ENCODE measurements around the gene SLC7A14. TPM values are rescaled to one million over a fixed set of nuclear protein-coding genes. Genes with fewer than 3 reads are reported as not detected.

Gene SLC7A14
- total RNA-seq, 2 experiments from 2014 or later, result not detected

- BruUV-seq (replicated peaks), result no TSS peak
- H3K36me3 ChIP-seq (ENCODE audit: insufficient read depth, low read length), result no peaks in the 10 kb centered on the region
- intact Hi-C loops (cut with micrococcal nuclease; ENCODE audit: unreplicated experiment), result no loop called here
- no peaks in the 10 kb centered on the region for H3K4me1 ChIP-seq (ENCODE audit: insufficient read depth, low read length, poor library complexity, severe bottlenecking)
- H3K9me3 ChIP-seq (ENCODE audit: low read length), result no peaks in the 10 kb centered on the region
- H3K79me2 ChIP-seq (ENCODE audit: insufficient read depth, low read depth, low read length), result no peaks in the 10 kb centered on the region
- H3K9me2 ChIP-seq (ENCODE audit: insufficient read depth, low read length), result no peaks in the 10 kb centered on the region
- CTCF ChIA-PET (ENCODE audit: unreplicated experiment), result no interaction called here
- TF ChIP-seq, protein P1, sequence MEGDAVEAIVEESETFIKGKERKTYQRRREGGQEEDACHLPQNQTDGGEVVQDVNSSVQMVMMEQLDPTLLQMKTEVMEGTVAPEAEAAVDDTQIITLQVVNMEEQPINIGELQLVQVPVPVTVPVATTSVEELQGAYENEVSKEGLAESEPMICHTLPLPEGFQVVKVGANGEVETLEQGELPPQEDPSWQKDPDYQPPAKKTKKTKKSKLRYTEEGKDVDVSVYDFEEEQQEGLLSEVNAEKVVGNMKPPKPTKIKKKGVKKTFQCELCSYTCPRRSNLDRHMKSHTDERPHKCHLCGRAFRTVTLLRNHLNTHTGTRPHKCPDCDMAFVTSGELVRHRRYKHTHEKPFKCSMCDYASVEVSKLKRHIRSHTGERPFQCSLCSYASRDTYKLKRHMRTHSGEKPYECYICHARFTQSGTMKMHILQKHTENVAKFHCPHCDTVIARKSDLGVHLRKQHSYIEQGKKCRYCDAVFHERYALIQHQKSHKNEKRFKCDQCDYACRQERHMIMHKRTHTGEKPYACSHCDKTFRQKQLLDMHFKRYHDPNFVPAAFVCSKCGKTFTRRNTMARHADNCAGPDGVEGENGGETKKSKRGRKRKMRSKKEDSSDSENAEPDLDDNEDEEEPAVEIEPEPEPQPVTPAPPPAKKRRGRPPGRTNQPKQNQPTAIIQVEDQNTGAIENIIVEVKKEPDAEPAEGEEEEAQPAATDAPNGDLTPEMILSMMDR (conservative IDR thresholded peaks at IDR 0.05; ENCODE audit: low read length), result no peak
- TF ChIP-seq EZH2phosphoT487 (IDR thresholded peaks at IDR 0.05; ENCODE audit: borderline replicate concordance, low read depth, low read length), result no peak
- DNase-seq (ENCODE audit: low spot score), result no peak
- no peak overlapping the region for H2AFZ ChIP-seq (ENCODE audit: low read length)
- POLR2A ChIA-PET, result no interaction called here
- no peak overlapping the region for H3K27ac ChIP-seq (ENCODE audit: low read depth, low read length, poor library complexity, severe bottlenecking)
- no peaks in the 10 kb centered on the region for H4K20me1 ChIP-seq (ENCODE audit: insufficient read depth, low read length)
- no peak overlapping the region for H3K4me2 ChIP-seq (ENCODE audit: low read length)
- H3K4me3 ChIP-seq (ENCODE audit: low read depth, low read length, poor library complexity, severe bottlenecking), result no peak overlapping the region
Observed at GRCh38 chr3:170420307-170420821, 165.5 kb downstream of the SLC7A14 start.

DNA sequence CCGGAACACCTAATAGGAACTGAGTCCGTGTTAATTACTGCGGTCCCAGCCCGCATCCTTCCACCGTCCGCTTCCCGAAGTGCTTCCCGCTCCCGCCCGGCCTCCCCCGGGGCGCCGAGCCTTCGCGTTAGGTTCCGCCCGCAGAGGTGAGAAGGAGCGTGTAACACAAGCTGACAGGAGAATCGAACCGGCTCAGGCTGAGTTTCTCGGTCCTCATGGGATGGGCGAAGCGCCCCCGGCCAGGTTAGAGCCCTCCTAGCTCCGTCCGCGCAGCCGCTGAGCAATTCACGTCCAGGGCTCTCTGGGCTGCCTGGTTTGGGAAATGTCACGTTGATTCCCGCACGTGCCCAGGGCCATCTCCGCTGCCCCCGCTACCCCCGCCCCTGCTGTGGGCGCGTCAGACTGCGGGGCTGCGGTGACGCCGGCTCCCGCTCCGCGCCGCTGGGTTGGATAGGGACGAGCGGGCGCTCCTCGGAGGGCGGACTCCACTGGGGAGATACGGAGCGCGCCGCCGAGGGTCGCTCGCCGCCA, 166.3 kb downstream of the SLC7A14 start:
- no peak overlapping the region for H3K4me3 ChIP-seq (ENCODE audit: low read depth, low read length, poor library complexity, severe bottlenecking)
- H3K36me3 ChIP-seq (ENCODE audit: insufficient read depth, low read length), result no peaks in the 10 kb centered on the region
- H3K4me2 ChIP-seq (ENCODE audit: low read length), result no peak overlapping the region
- H3K27ac ChIP-seq (ENCODE audit: low read depth, low read length, poor library complexity, severe bottlenecking), result no peak overlapping the region
- ChIA-PET POLR2A (no interaction called here), CTCF (ENCODE audit: unreplicated experiment) (no interaction called here)
- no peak for DNase-seq (ENCODE audit: low spot score)
- no peaks in the 10 kb centered on the region for H4K20me1 ChIP-seq (ENCODE audit: insufficient read depth, low read length)
- TF ChIP-seq EZH2phosphoT487 (IDR thresholded peaks at IDR 0.05; ENCODE audit: borderline replicate concordance, low read depth, low read length), result no peak
- TF ChIP-seq, protein P1 (conservative IDR thresholded peaks at IDR 0.05; ENCODE audit: low read length), result no peak
- H3K9me2 ChIP-seq (ENCODE audit: insufficient read depth, low read length), result no peaks in the 10 kb centered on the region
- H3K79me2 ChIP-seq (ENCODE audit: insufficient read depth, low read depth, low read length), result no peaks in the 10 kb centered on the region
- no peak overlapping the region for H2AFZ ChIP-seq (ENCODE audit: low read length)
- no peaks in the 10 kb centered on the region for H3K4me1 ChIP-seq (ENCODE audit: insufficient read depth, low read length, poor library complexity, severe bottlenecking)
- BruUV-seq (replicated peaks), result no TSS peak
- no peaks in the 10 kb centered on the region for H3K9me3 ChIP-seq (ENCODE audit: low read length)
- intact Hi-C loops (cut with micrococcal nuclease; ENCODE audit: unreplicated experiment), result no loop called here
